Measurements from ENCODE around the gene CTNNA3. TPM values are rescaled to one million over a fixed set of nuclear protein-coding genes. Genes with fewer than 3 reads are reported as not detected.

The CTNNA3 gene
- total RNA-seq, 4 donors from 2014 or later = 1.2 to 7.1 (median 1.3) TPM

- ATAC-seq (ENCODE audit: low FRiP score) = no peak
- TF ChIP-seq CTCF (IDR thresholded peaks at IDR 0.05) = no peak
- DNase-seq (ENCODE audit: low spot score) = no peak
These were observed 1804.7 kb downstream of the CTNNA3 start for GRCh38 chr10:65891073-65891981.

- ATAC-seq (ENCODE audit: low FRiP score) (no peak), DNase-seq (ENCODE audit: low spot score) (no peak)
- no peak for TF ChIP-seq CTCF (IDR thresholded peaks at IDR 0.05)
These were observed 1831.5 kb downstream of the CTNNA3 start for GRCh38 chr10:65864529-65864928.

GRCh38 chr10:65864036-65864435 lies 1832.0 kb downstream of the CTNNA3 start:
- ATAC-seq (ENCODE audit: low FRiP score) = no peak
- no peak for DNase-seq (ENCODE audit: low spot score)
- no peak for TF ChIP-seq CTCF (IDR thresholded peaks at IDR 0.05)

Small RNA genes within 50 kb of the gene (small RNA-seq; reads per million reads assigned to genes)
- gene AL607023.1 (not detected), gene MIR7151 (not detected)

Other genes with a start within 250 kb of the CTNNA3 start
- 1 to 10 TPM; 1.3 to 5.2 (median 2.6) TPM for gene DNAJC12, start 142.0 kb upstream of the CTNNA3 start, total RNA-seq
- gene SIRT1, start 188.5 kb upstream of the CTNNA3 start, total RNA-seq = 10 to 100 TPM; 19.1 to 38.8 (median 29.7) TPM

All from omental fat pad (tissue), 4 donors.